GM23248 (cell line): Measurements from ENCODE around the gene DLAT. TPM values are rescaled to one million over a fixed set of nuclear protein-coding genes. Genes with fewer than 3 reads are reported as not detected.
"Not testable (repeated sequence)": the region's sequence is repeated elsewhere in the genome, so short reads cannot be mapped to it uniquely, and the experiment has no call there.

Experiments used
- DNase-seq: peaks from one replicate; pipeline ENCODE4 v3.0.0-alpha.2; 2015
- H2AFZ ChIP-seq: fragments of 200-600 bp; sonication (generic); 2 replicates; pipeline ENCODE4 v1.6.1; 2016; ENCODE audit warnings: antibody characterized with exemption
- H3F3A ChIP-seq: fragments of 200-600 bp; sonication (generic); 2 replicates; pipeline ENCODE4 v1.6.1; 2016; ENCODE audit warnings: mild to moderate bottlenecking, antibody characterized with exemption, mixed run types; ENCODE audit not compliant: insufficient read depth
- H3K27ac ChIP-seq: fragments of 200-600 bp; sonication (generic); 2 replicates; pipeline ENCODE4 v1.5.1; 2016; ENCODE audit warnings: mild to moderate bottlenecking
- H3K27me3 ChIP-seq: fragments of 200-600 bp; sonication (generic); replicated peaks from 2 replicates; pipeline ENCODE4 v1.6.1; 2016; ENCODE audit warnings: mild to moderate bottlenecking; ENCODE audit not compliant: insufficient read depth
- H3K36me3 ChIP-seq: fragments of 200-600 bp; sonication (generic); 2 replicates; pipeline ENCODE4 v1.6.1; 2016; ENCODE audit warnings: low read depth, mild to moderate bottlenecking
- H3K4me1 ChIP-seq: fragments of 200-600 bp; sonication (generic); 2 replicates; pipeline ENCODE4 v1.6.1; 2016; ENCODE audit warnings: mild to moderate bottlenecking; ENCODE audit not compliant: insufficient read depth
- H3K4me2 ChIP-seq: fragments of 200-600 bp; sonication (generic); one replicate; pipeline ENCODE4 v1.6.1; 2016; ENCODE audit warnings: mild to moderate bottlenecking; ENCODE audit not compliant: unreplicated experiment
- H3K4me3 ChIP-seq: fragments of 200-600 bp; sonication (generic); 2 replicates; pipeline ENCODE4 v1.5.1; 2016; ENCODE audit warnings: mild to moderate bottlenecking
- H3K79me2 ChIP-seq: fragments of 200-600 bp; sonication (generic); 2 replicates; pipeline ENCODE4 v1.6.1; 2016; ENCODE audit warnings: mild to moderate bottlenecking; ENCODE audit not compliant: insufficient read depth
- H3K9ac ChIP-seq: fragments of 200-600 bp; sonication (generic); 2 replicates; pipeline ENCODE4 v1.6.1; 2016; ENCODE audit warnings: mild to moderate bottlenecking
- H3K9me2 ChIP-seq: fragments of 200-600 bp; sonication (generic); 2 replicates; pipeline ENCODE4 v1.6.1; 2016; ENCODE audit warnings: mixed run types, mild to moderate bottlenecking, moderate library complexity; ENCODE audit not compliant: insufficient read depth
- H3K9me3 ChIP-seq: fragments of 200-600 bp; sonication (generic); one replicate; pipeline ENCODE4 v1.6.1; 2017; ENCODE audit warnings: low read depth
- H4K20me1 ChIP-seq: fragments of 200-600 bp; sonication (generic); 2 replicates; pipeline ENCODE4 v1.6.0; 2016; ENCODE audit not compliant: insufficient read depth
- EZH2 ChIP-seq: fragments of 200-600 bp; sonication (generic); IDR thresholded peaks from 2 replicates; pipeline ENCODE4 v1.6.1; 2018; ENCODE audit warnings: antibody characterized with exemption, mild to moderate bottlenecking; ENCODE audit not compliant: insufficient read depth, poor library complexity, severe bottlenecking
- EZH2phosphoT487 ChIP-seq: fragments of 200-600 bp; sonication (generic); IDR thresholded peaks from 2 replicates; pipeline ENCODE4 v1.6.1; 2018; ENCODE audit warnings: antibody characterized with exemption, moderate library complexity, mild to moderate bottlenecking, low read depth; ENCODE audit not compliant: insufficient read depth
- WGBS, 2 experiments: methylation state at CpG; one replicate each; pipeline ENCODE4 v1.1.6; 2015 to 2017; ENCODE audit warnings: low lambda C conversion rate in 2 of 2, low coverage in 1 of 2; ENCODE audit errors: missing lambda C conversion rate in 2 of 2; 5-methylcytosine and 5-hydroxymethylcytosine counted together
- in situ Hi-C: fragments of 300-500 bp; cut with MboI; formaldehyde crosslinking; loops from 2 replicates; pipeline ENCODE4 v1.15.0; 2020
- polyA plus RNA-seq: library from polyadenylated mRNA; unstranded; fragments of >200 nt; fragmentation: Nextera tagmentation; extraction: Ambion mirVana; gene quantifications from 2 replicates; pipeline ENCODE4 v1.2.1, GENCODE V29; 2016
- total RNA-seq: library from RNA; depleted of rRNA; stranded (reverse); fragments of >200 nt; shearing (Covaris generic); gene quantifications from 2 replicates; pipeline ENCODE4 v1.2.3, GENCODE V29; 2014

The DLAT gene
- total and polyA plus RNA-seq, 2 experiments from 2014 or later: 32.3 to 33.4 TPM

GRCh38 chr11:112037527-112037926 lies 12.3 kb downstream of the DLAT start:
- no peak overlapping the region for H3K9ac ChIP-seq
- no peaks in the 10 kb centered on the region for H3K79me2 ChIP-seq
- TF ChIP-seq EZH2 (no peak), EZH2phosphoT487 (no peak)
- H3K27me3 ChIP-seq: no peaks in the 10 kb centered on the region
- no peaks in the 10 kb centered on the region for H4K20me1 ChIP-seq
- H2AFZ ChIP-seq: no peak overlapping the region
- H3K36me3 ChIP-seq: peaks cover 25% of the 10 kb centered on the region; the same call in 1 of the 2 replicates
- DNase-seq: no peak
- no peak overlapping the region for H3K27ac ChIP-seq
- H3K4me3 ChIP-seq: no peak overlapping the region
- H3K4me1 ChIP-seq: peaks cover 6% of the 10 kb centered on the region
- in situ Hi-C loops: no loop called here
- no peaks in the 10 kb centered on the region for H3K9me3 ChIP-seq
- H3K9me2 ChIP-seq: no peaks in the 10 kb centered on the region
- no peak overlapping the region for H3K4me2 ChIP-seq
- peaks cover 20% of the 10 kb centered on the region for H3F3A ChIP-seq

- H3K4me1 ChIP-seq: peaks cover 11% of the 10 kb centered on the region
- TF ChIP-seq EZH2phosphoT487: no peak
- no peak for TF ChIP-seq EZH2
- H3K9ac ChIP-seq: no peak overlapping the region
- DNase-seq: peak; percentile 82
- 51 to 52% methylated on average over 6 of the region's 6 CpGs for WGBS, 2 experiments
- no peaks in the 10 kb centered on the region for H4K20me1 ChIP-seq
- no peaks in the 10 kb centered on the region for H3K79me2 ChIP-seq
- no peak overlapping the region for H3K4me2 ChIP-seq
- H3K27ac ChIP-seq: peak overlapping the region; percentile 52
- no peaks in the 10 kb centered on the region for H3K9me3 ChIP-seq
- H3K9me2 ChIP-seq: no peaks in the 10 kb centered on the region
- in situ Hi-C loops: no loop called here
- no peaks in the 10 kb centered on the region for H3K27me3 ChIP-seq
- H2AFZ ChIP-seq: no peak overlapping the region
- H3F3A ChIP-seq: peaks cover 27% of the 10 kb centered on the region
- no peak overlapping the region for H3K4me3 ChIP-seq
- peaks cover 39% of the 10 kb centered on the region; the same call in 1 of the 2 replicates for H3K36me3 ChIP-seq
These were observed 17.2 kb downstream of the DLAT start for GRCh38 chr11:112042161-112042960.

GRCh38 chr11:112042961-112043304 lies 17.7 kb downstream of the DLAT start:
- DNase-seq: no peak
- 72 to 79% methylated on average over 2 of the region's 2 CpGs for WGBS, 2 experiments
- Histone ChIP-seq H3K4me3 (no peak overlapping the region), H3F3A (peaks cover 27% of the 10 kb centered on the region), H3K27ac (0 out of 2 replicates have a peak overlapping the region, but pooled peaks have one; percentile 52), H4K20me1 (no peaks in the 10 kb centered on the region), H3K79me2 (no peaks in the 10 kb centered on the region), H3K4me2 (no peak overlapping the region), H3K9me3 (no peaks in the 10 kb centered on the region), H3K36me3 (peaks cover 34% of the 10 kb centered on the region; the same call in 1 of the 2 replicates), H3K9ac (no peak overlapping the region), H3K9me2 (no peaks in the 10 kb centered on the region), H3K4me1 (peaks cover 11% of the 10 kb centered on the region), H2AFZ (no peak overlapping the region), H3K27me3 (no peaks in the 10 kb centered on the region)
- TF ChIP-seq EZH2phosphoT487 (no peak), EZH2 (no peak)
- in situ Hi-C loops: no loop called here

GRCh38 chr11:112044961-112045360 lies 19.8 kb downstream of the DLAT start:
- Histone ChIP-seq H3F3A (peaks cover 34% of the 10 kb centered on the region), H3K4me3 (no peak overlapping the region), H3K4me1 (peaks cover 20% of the 10 kb centered on the region), H2AFZ (no peak overlapping the region), H3K79me2 (peaks cover 5% of the 10 kb centered on the region; the same call in 1 of the 2 replicates), H3K4me2 (no peak overlapping the region), H4K20me1 (no peaks in the 10 kb centered on the region), H3K36me3 (peaks cover 28% of the 10 kb centered on the region; the same call in 1 of the 2 replicates), H3K9ac (no peak overlapping the region), H3K27ac (no peak overlapping the region), H3K9me3 (no peaks in the 10 kb centered on the region), H3K9me2 (no peaks in the 10 kb centered on the region), H3K27me3 (no peaks in the 10 kb centered on the region)
- TF ChIP-seq EZH2 (no peak), EZH2phosphoT487 (no peak)
- in situ Hi-C loops: no loop called here
- WGBS, 2 experiments: 98 to 99% methylated on average over 4 of the region's 4 CpGs
- DNase-seq: no peak

GRCh38 chr11:112046647-112047046 lies 21.4 kb downstream of the DLAT start:
- in situ Hi-C loops: not testable (repeated sequence)
- peaks cover 28% of the 10 kb centered on the region; the same call in 1 of the 2 replicates for H3K36me3 ChIP-seq

GRCh38 chr11:112048256-112048655 lies 23.0 kb downstream of the DLAT start:
- H3K4me1 ChIP-seq, H4K20me1 ChIP-seq, H3K9me3 ChIP-seq, H3K27me3 ChIP-seq, H3K4me2 ChIP-seq, H3K9me2 ChIP-seq, H3K4me3 ChIP-seq, DNase-seq, H3F3A ChIP-seq, in situ Hi-C loops, H3K9ac ChIP-seq, H2AFZ ChIP-seq: not testable (repeated sequence)
- Histone ChIP-seq H3K36me3 (peaks cover 28% of the 10 kb centered on the region; the same call in 1 of the 2 replicates), H3K27ac (0 out of 2 replicates have a peak overlapping the region, but pooled peaks have one; percentile 1), H3K79me2 (peaks cover 14% of the 10 kb centered on the region)
- 67 to 79% methylated on average over 3 of the region's 3 CpGs for WGBS, 2 experiments

More at GRCh38 chr11:112046647-112047046, 21.4 kb downstream of the DLAT start:
- 94 to 98% methylated on average over 2 of the region's 2 CpGs for WGBS, 2 experiments
- not testable (repeated sequence) for DNase-seq, H3K4me2 ChIP-seq, H3K4me3 ChIP-seq, H3K27ac ChIP-seq, H3K9me3 ChIP-seq, H4K20me1 ChIP-seq, H2AFZ ChIP-seq, H3K9me2 ChIP-seq, H3K27me3 ChIP-seq, H3K9ac ChIP-seq
- Histone ChIP-seq H3K4me1 (peaks cover 20% of the 10 kb centered on the region), H3K79me2 (peaks cover 14% of the 10 kb centered on the region), H3F3A (peaks cover 23% of the 10 kb centered on the region)
